Muscle layer of colon (tissue), 2 donors: ENCODE measurements around the gene TBX5.
"Not testable (repeated sequence)": the region's sequence is repeated elsewhere in the genome, so short reads cannot be mapped to it uniquely, and the experiment has no call there.

Experiments
- H3K27ac ChIP-seq: one replicate; pipeline ENCODE4 v1.7.0; 2013; ENCODE audit warnings: low read depth, mild to moderate bottlenecking, low read length, moderate library complexity
- H3K27me3 ChIP-seq, 2 donors: one replicate each; pipeline ENCODE4 v1.7.0; 2013; ENCODE audit warnings: low read length in 2 of 2, mild to moderate bottlenecking in 2 of 2; ENCODE audit not compliant: insufficient read depth in 2 of 2, control insufficient read depth in 1 of 2
- H3K36me3 ChIP-seq: one replicate; pipeline ENCODE4 v1.7.0; 2013; ENCODE audit warnings: mild to moderate bottlenecking, low read length; ENCODE audit not compliant: insufficient read depth
- H3K4me1 ChIP-seq: one replicate; pipeline ENCODE4 v1.7.0; 2013; ENCODE audit warnings: mild to moderate bottlenecking, low read length; ENCODE audit not compliant: insufficient read depth
- H3K4me3 ChIP-seq, 2 donors: one replicate each; pipeline ENCODE4 v1.7.0; 2013; ENCODE audit warnings: low read length in 2 of 2, low read depth in 1 of 2, mild to moderate bottlenecking in 1 of 2, moderate library complexity in 1 of 2
- H3K9ac ChIP-seq: one replicate; pipeline ENCODE4 v1.7.0; 2013; ENCODE audit warnings: low read length
- H3K9me3 ChIP-seq: one replicate; pipeline ENCODE4 v1.7.0; 2013; ENCODE audit warnings: mild to moderate bottlenecking, low read length
- donor health status: abdominal sarcoma.
- donor health status: Adenocarcinoma of cecum.

Gene TBX5

DNA sequence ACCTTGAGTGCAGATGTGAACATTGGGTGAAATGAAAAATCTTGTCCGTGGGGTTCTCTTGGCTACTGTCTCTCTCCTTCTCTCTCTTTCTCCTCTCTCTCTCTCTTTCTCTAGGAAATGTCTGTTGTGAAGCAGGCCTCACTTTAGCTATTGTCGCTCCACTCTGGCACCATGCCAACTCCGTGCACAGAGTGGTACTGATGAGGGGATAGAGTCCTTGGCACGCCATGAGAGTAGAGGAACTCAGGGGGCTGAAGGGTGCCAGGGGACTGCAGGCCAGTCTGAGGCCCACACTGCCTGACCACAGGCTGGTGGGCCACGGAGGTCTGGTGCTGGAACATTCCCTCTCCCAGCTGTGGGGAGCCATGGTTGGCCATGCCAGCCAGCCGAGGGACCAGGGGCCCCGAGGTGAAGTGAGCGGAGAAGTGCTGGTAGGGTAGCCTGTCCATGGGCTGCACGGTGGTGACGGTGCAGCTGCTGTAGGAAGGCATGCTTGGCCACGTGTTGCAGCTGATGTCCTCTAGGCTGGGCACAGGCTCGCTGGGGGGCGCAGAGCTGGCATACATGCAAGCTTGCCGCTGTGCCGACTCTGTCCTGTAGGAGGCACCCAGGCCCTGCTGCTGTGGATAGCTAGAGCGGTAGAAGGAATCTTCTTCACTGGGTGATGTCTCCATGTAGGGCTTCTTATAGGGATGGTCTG, 50.4 kb downstream of the TBX5 start:
- Histone ChIP-seq H3K4me1 (no peaks in the 10 kb centered on the region), H3K27me3 (no peaks in the 10 kb centered on the region), H3K4me3 (no peak overlapping the region), H3K9me3 (no peaks in the 10 kb centered on the region), H3K36me3 (no peaks in the 10 kb centered on the region), H3K27ac (no peak overlapping the region), H3K9ac (no peak overlapping the region)

DNA sequence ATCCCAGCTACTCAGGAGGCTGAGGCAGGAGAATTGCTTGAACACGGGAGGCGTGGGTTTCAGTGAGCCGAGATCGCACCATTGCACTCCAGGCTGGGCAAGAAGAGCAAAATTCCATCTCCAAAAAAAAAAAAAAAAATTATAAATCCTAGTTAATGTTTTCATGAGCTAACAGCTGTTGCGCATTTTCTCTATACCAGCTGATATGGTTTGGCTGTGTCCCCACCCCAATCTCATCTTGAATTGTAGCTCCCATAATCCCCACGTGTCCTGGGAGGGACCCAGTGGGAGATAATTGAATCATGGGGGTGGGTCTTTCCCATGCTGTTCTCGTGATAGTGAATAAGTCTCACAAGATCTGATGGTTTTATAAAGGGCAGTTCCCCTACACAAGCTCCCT, 56.7 kb downstream of the TBX5 start:
- not testable (repeated sequence) for H3K27me3 ChIP-seq, H3K27ac ChIP-seq, H3K9me3 ChIP-seq, H3K4me1 ChIP-seq, H3K4me3 ChIP-seq, H3K36me3 ChIP-seq, H3K9ac ChIP-seq

DNA sequence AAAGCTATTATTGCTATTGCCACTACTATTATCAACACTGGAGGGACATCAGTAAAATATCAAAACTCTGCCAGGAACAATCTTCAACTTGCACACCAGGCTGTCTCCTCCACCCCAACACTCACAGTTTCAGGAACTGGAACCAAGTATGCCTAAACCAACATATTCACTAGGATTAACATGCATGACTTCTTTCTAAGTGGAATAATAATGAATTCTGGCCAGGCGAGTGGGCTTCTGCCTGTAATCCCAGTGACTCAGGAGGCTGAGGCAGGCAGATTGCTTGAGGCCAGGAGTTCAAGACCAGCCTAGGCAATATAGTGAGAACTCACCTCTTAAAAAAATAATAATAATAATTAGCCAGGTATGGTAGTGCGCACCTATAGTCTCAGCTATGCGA, 58.1 kb downstream of the TBX5 start:
- Histone ChIP-seq H3K9ac (no peak overlapping the region), H3K9me3 (no peaks in the 10 kb centered on the region), H3K27me3 (no peaks in the 10 kb centered on the region), H3K4me1 (no peaks in the 10 kb centered on the region), H3K36me3 (no peaks in the 10 kb centered on the region), H3K27ac (no peak overlapping the region), H3K4me3 (no peak overlapping the region)

DNA sequence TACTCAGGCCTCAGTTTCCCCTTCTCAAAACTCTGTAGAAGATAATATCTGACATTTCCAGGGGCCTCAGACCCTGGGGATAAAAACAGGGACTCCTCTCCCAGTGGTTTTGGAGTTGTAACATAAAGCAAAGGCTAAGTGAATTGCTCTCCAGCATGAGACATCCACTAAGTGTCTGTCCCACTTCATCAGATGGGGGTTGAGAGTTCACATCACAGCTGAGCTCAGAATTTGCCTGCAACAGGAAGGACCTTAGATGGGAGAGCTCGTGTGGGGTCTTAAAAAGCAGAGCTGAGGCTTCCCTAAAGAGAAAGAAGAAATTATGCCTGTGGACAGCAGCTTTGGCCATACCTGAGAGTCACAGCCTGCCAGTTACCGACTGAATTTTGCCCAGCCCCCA, 61.1 kb downstream of the TBX5 start:
- Histone ChIP-seq H3K4me1 (no peaks in the 10 kb centered on the region), H3K9ac (no peak overlapping the region), H3K27me3 (no peaks in the 10 kb centered on the region), H3K36me3 (no peaks in the 10 kb centered on the region), H3K4me3 (no peak overlapping the region), H3K27ac (no peak overlapping the region), H3K9me3 (no peaks in the 10 kb centered on the region)

DNA sequence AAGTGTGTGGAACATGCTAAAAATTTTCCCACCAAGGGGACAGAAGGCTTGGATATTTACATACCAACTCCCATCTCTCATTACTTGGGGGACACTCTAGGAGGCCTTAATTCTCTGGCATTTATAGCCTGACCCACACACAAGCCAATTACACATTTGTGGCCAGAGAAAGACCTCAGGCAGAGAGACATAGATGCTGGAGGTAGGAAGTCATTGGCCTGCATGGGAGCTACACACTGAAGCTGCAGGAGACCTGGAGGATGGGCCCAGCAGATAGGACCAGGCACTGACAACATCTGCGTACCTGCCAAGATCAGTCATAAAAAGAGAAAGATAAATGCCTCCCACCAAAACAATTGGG, 61.7 kb downstream of the TBX5 start:
- no peak overlapping the region for H3K4me3 ChIP-seq
- H3K9me3 ChIP-seq = no peaks in the 10 kb centered on the region
- no peak overlapping the region for H3K9ac ChIP-seq
- H3K27ac ChIP-seq = no peak overlapping the region
- H3K27me3 ChIP-seq = no peaks in the 10 kb centered on the region
- no peaks in the 10 kb centered on the region for H3K36me3 ChIP-seq
- no peaks in the 10 kb centered on the region for H3K4me1 ChIP-seq

DNA sequence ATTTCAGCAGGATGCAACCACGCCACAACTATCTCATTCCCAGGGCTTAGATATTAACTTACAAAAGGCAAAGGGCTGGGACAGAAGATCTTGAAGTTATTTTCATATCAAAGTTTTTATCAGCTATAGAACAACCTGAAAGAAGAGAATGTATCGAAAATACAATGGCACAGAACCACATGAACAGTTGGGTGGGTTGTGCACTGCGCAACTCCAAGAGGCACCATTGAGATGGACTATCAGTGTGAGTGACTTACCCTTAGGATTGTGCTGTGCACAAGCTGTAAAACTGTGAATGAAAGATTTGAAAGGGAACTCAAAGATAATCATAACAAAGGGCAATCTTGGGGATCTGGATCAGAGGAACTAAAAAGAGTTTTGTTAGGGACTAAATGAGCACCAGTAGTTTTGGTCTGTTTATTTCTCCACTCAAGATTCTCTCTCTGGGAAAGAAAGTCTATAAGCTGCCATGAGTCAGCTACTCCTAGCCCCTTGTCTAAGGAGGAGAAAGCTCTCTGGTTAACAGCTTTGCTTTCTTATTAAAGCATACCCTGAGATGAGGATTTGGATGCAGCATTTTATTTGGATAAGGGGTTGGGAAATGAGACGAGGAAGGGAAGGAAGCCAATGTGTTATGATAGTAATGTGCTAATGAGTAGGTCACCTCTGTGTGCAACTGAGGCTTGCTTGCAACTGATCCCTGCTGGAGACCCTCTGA, 62.2 kb downstream of the TBX5 start:
- Histone ChIP-seq H3K4me1 (no peaks in the 10 kb centered on the region), H3K27me3 (no peaks in the 10 kb centered on the region), H3K36me3 (no peaks in the 10 kb centered on the region), H3K4me3 (no peak overlapping the region), H3K9ac (no peak overlapping the region), H3K27ac (no peak overlapping the region), H3K9me3 (no peaks in the 10 kb centered on the region)

DNA sequence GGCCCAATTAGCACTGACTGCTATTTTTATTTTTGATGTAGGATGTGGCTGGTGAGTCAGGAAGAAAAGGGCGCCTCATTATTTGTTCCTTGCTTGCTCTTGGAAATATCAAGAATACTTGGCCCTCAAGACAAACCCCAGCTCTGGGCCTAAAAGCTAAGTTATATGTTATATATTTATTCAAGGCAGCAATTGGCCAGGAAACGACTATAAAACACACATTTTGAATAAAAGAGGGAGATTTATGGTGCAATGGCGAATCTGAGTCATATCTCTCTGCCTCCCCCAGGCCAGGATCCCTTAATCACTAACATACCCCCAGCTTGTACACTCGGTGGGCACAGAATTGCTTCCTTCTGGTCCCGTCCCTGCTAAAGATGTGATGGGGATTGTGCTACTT, 63.3 kb downstream of the TBX5 start:
- Histone ChIP-seq H3K9ac (no peak overlapping the region), H3K36me3 (no peaks in the 10 kb centered on the region), H3K27ac (no peak overlapping the region), H3K27me3 (no peaks in the 10 kb centered on the region), H3K4me1 (no peaks in the 10 kb centered on the region), H3K9me3 (no peaks in the 10 kb centered on the region), H3K4me3 (no peak overlapping the region)

DNA sequence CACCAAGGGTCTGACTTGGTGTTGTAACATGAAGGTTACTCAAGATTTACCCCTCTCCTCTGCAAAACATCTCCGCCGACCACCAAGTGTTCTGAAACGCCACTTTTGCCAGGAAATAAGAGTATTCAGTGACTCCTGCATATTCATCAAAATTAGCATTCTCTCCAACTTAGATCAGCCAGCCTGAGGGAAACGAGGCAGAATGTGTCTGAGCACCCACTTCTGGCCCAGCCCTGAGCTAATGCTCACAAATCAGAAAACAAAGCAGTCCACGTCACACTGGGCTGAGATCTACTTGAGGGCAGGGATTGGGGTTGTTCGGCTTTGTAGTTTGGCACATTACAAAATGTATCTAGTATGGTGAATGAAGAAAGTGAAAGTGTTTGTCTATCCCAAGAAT, 64.3 kb downstream of the TBX5 start:
- no peaks in the 10 kb centered on the region for H3K4me1 ChIP-seq
- H3K27me3 ChIP-seq = no peaks in the 10 kb centered on the region
- H3K27ac ChIP-seq = no peak overlapping the region
- no peak overlapping the region for H3K9ac ChIP-seq
- no peak overlapping the region for H3K4me3 ChIP-seq
- H3K9me3 ChIP-seq = no peaks in the 10 kb centered on the region
- H3K36me3 ChIP-seq = no peaks in the 10 kb centered on the region

DNA sequence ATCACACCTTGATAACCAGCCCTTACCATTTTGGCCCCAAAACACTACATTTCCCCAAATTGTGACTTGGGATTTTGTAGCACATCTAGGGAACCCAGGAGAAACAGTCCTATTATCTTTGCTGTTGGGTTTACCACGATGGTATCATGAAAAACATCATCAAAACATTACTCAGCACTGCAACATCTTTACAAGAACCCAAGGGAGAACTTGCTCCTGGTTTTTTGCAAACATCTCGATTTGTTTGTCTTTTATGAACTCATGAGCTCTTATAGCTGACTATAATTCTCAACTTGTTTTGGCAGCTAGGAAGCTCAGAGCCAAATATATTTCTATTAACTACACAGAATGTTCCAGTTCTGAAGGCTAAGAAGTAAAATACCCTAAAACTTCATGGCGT, 65.7 kb downstream of the TBX5 start:
- H3K9ac ChIP-seq = no peak overlapping the region
- H3K27ac ChIP-seq = no peak overlapping the region
- H3K36me3 ChIP-seq = no peaks in the 10 kb centered on the region
- no peaks in the 10 kb centered on the region for H3K27me3 ChIP-seq
- H3K4me1 ChIP-seq = no peaks in the 10 kb centered on the region
- no peak overlapping the region for H3K4me3 ChIP-seq
- H3K9me3 ChIP-seq = no peaks in the 10 kb centered on the region

DNA sequence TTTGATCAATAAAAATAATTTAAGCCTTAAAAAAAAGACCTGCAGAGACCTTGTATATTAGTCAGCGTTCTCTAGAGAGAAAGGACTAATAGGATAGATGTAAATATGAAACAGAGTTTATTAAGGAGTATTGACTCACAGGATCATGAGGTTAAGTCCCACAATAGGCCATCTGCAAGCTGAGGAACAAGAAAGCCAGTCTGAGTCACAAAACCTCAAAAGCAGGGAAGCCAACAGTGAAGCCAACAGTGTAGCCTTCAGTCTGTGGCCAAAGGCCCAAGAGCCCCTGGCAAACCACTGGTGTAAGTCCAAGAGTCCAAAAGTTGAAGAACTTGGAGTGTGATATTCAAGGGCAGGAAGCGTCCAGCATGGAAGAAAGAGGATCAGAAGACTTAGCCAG, 66.3 kb downstream of the TBX5 start:
- no peaks in the 10 kb centered on the region for H3K27me3 ChIP-seq
- H3K36me3 ChIP-seq = no peaks in the 10 kb centered on the region
- H3K4me1 ChIP-seq = no peaks in the 10 kb centered on the region
- H3K27ac ChIP-seq = no peak overlapping the region
- no peak overlapping the region for H3K4me3 ChIP-seq
- H3K9me3 ChIP-seq = no peaks in the 10 kb centered on the region
- H3K9ac ChIP-seq = no peak overlapping the region

DNA sequence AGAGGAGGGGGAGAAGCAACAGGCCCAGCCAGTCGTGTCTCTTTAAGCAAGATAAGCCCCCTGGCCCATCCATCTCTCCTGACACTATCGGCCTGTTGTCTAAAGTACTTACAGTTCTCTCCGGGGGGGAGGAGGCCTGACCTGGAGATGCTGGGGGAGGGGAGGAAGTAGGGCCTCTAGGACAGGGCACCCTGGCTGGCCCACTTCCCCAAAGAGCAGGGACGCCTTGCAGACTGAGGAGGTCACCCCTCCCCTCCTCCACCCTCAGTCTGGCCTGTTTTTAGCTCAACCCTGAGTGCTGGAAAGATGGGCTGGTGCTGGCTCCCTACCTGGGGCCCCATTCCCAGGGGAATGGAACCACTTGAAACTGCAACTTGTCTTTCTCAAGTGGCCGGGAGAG, 70.3 kb downstream of the TBX5 start:
- Histone ChIP-seq H3K27me3 (no peaks in the 10 kb centered on the region), H3K36me3 (no peaks in the 10 kb centered on the region), H3K9ac (no peak overlapping the region), H3K27ac (no peak overlapping the region), H3K4me1 (no peaks in the 10 kb centered on the region), H3K9me3 (no peaks in the 10 kb centered on the region), H3K4me3 (no peak overlapping the region)

DNA sequence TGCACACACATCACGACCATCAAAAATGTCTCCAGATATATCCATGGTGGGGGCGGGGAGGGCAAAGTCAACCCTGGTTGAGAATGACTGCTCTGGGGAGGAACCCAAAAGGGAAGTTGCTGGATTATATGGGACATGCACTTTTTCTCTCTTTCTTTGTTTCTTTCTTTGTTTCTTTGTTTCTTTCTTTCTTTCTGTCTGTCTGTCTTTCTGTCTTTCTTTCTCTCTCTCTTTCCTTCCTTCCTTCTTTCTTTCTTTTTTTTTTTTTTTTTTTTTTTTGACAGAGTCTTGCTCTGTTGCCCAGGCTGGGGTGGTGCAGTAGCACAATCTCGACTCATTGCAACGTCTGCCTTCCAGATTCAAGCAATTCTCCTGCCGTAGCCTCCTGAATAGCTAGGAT, 71.5 kb downstream of the TBX5 start:
- no peaks in the 10 kb centered on the region for H3K4me1 ChIP-seq
- H3K9ac ChIP-seq = no peak overlapping the region
- H3K27ac ChIP-seq = no peak overlapping the region
- H3K27me3 ChIP-seq = no peaks in the 10 kb centered on the region
- H3K4me3 ChIP-seq = no peak overlapping the region
- H3K9me3 ChIP-seq = no peaks in the 10 kb centered on the region
- no peaks in the 10 kb centered on the region for H3K36me3 ChIP-seq
